HepG2 (cell line): Measurements from ENCODE around the gene ALDH1A1.

ENCODE experiments used
- DNMT1 ChIP-seq: sonication (generic); formaldehyde crosslinking; IDR thresholded peaks from 2 replicates; pipeline ENCODE4 v1.5.1; 2020; ENCODE audit warnings: mild to moderate bottlenecking, missing genetic modification reagents
- HOXD1 ChIP-seq: sonication (generic); formaldehyde crosslinking; IDR thresholded peaks from 2 replicates; pipeline ENCODE4 v1.5.0; 2020; ENCODE audit warnings: missing genetic modification reagents
- PAX8 ChIP-seq: sonication (generic); formaldehyde crosslinking; IDR thresholded peaks from 2 replicates; pipeline ENCODE4 v1.8.0; 2022; ENCODE audit warnings: mild to moderate bottlenecking, missing genetic modification reagents, borderline replicate concordance
- ZNF263 ChIP-seq: sonication (generic); formaldehyde crosslinking; IDR thresholded peaks from 2 replicates; pipeline ENCODE4 v1.4.0; 2020; ENCODE audit warnings: missing genetic modification reagents
- ZNF296 ChIP-seq: sonication (generic); formaldehyde crosslinking; conservative IDR thresholded peaks from 2 replicates; pipeline ENCODE4 v1.5.0; 2020; ENCODE audit warnings: mild to moderate bottlenecking, missing genetic modification reagents
- ZNF432 ChIP-seq: sonication (generic); formaldehyde crosslinking; IDR thresholded peaks from 2 replicates; pipeline ENCODE4 v1.5.0; 2020; ENCODE audit warnings: missing genetic modification reagents, mild to moderate bottlenecking, borderline replicate concordance
- ZNF878 ChIP-seq: sonication (generic); formaldehyde crosslinking; IDR thresholded peaks from 2 replicates; pipeline ENCODE4 v1.8.1; 2023; ENCODE audit warnings: mild to moderate bottlenecking, missing genetic modification reagents, moderate library complexity
- TF ChIP-seq, protein P1 (sequence below): sonication (generic); formaldehyde crosslinking; IDR thresholded peaks from 2 replicates; pipeline ENCODE4 v1.4.0; 2020; ENCODE audit warnings: mild to moderate bottlenecking, missing genetic modification reagents
- TF ChIP-seq, protein P2 (sequence below), 2 experiments: IDR thresholded peaks; 2 replicates each; pipeline ENCODE4 v1.6.1; 2011 to 2012; ENCODE audit warnings: low read length in 2 of 2, borderline replicate concordance in 1 of 2, low read depth in 1 of 2, mild to moderate bottlenecking in 1 of 2, moderate library complexity in 1 of 2
- TF ChIP-seq, protein P3 (sequence below): sonication (generic); formaldehyde crosslinking; IDR thresholded peaks from 2 replicates; pipeline ENCODE4 v1.5.0; 2020; ENCODE audit warnings: mild to moderate bottlenecking, missing genetic modification reagents, moderate library complexity
- TF ChIP-seq, protein P4 (sequence below): sonication (generic); formaldehyde crosslinking; IDR thresholded peaks from 2 replicates; pipeline ENCODE4 v1.4.0; 2020; ENCODE audit warnings: mild to moderate bottlenecking, missing genetic modification reagents
- TF ChIP-seq, protein P5 (sequence below): sonication (generic); formaldehyde crosslinking; IDR thresholded peaks from 2 replicates; pipeline ENCODE4 v1.4.0; 2020; ENCODE audit warnings: missing genetic modification reagents

DNA sequence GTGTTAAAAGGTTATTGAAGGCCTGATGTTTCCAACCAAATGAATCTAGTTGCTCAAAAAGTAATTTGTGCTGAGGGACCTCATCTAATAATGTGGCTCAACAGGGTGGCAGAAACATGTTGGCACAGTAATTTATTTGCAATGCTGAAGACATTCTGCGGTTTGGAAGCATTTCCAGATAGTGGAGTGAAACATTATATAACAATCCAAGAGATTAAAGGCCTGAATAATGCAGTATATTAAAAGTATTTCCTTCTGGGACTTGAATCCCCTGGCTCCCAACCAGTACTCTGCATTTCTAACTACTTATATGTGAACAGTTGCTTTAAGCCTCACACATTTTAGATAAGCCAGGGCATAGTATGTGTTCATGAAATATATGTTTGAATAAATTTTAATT is 25.9 kb upstream of the ALDH1A1 start:
- TF ChIP-seq DNMT1 (CRISPR knock-in tag) (no peak), ZNF878 (CRISPR knock-in tag) (no peak), PAX8 (CRISPR knock-in tag) (no peak), ZNF296 (CRISPR knock-in tag) (no peak), HOXD1 (CRISPR knock-in tag) (no peak), ZNF432 (CRISPR knock-in tag) (no peak), ZNF263 (CRISPR knock-in tag) (no peak)
- TF ChIP-seq, protein P1, sequence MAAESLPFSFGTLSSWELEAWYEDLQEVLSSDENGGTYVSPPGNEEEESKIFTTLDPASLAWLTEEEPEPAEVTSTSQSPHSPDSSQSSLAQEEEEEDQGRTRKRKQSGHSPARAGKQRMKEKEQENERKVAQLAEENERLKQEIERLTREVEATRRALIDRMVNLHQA (CRISPR knock-in tag), result no peak
- TF ChIP-seq, protein P2, sequence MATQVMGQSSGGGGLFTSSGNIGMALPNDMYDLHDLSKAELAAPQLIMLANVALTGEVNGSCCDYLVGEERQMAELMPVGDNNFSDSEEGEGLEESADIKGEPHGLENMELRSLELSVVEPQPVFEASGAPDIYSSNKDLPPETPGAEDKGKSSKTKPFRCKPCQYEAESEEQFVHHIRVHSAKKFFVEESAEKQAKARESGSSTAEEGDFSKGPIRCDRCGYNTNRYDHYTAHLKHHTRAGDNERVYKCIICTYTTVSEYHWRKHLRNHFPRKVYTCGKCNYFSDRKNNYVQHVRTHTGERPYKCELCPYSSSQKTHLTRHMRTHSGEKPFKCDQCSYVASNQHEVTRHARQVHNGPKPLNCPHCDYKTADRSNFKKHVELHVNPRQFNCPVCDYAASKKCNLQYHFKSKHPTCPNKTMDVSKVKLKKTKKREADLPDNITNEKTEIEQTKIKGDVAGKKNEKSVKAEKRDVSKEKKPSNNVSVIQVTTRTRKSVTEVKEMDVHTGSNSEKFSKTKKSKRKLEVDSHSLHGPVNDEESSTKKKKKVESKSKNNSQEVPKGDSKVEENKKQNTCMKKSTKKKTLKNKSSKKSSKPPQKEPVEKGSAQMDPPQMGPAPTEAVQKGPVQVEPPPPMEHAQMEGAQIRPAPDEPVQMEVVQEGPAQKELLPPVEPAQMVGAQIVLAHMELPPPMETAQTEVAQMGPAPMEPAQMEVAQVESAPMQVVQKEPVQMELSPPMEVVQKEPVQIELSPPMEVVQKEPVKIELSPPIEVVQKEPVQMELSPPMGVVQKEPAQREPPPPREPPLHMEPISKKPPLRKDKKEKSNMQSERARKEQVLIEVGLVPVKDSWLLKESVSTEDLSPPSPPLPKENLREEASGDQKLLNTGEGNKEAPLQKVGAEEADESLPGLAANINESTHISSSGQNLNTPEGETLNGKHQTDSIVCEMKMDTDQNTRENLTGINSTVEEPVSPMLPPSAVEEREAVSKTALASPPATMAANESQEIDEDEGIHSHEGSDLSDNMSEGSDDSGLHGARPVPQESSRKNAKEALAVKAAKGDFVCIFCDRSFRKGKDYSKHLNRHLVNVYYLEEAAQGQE (IDR thresholded peaks at IDR 0.05; ENCODE audit: borderline replicate concordance in 1 of 2, low read depth in 1 of 2, low read length in 2 of 2), result no peak
- TF ChIP-seq, protein P3, sequence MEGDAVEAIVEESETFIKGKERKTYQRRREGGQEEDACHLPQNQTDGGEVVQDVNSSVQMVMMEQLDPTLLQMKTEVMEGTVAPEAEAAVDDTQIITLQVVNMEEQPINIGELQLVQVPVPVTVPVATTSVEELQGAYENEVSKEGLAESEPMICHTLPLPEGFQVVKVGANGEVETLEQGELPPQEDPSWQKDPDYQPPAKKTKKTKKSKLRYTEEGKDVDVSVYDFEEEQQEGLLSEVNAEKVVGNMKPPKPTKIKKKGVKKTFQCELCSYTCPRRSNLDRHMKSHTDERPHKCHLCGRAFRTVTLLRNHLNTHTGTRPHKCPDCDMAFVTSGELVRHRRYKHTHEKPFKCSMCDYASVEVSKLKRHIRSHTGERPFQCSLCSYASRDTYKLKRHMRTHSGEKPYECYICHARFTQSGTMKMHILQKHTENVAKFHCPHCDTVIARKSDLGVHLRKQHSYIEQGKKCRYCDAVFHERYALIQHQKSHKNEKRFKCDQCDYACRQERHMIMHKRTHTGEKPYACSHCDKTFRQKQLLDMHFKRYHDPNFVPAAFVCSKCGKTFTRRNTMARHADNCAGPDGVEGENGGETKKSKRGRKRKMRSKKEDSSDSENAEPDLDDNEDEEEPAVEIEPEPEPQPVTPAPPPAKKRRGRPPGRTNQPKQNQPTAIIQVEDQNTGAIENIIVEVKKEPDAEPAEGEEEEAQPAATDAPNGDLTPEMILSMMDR, result no peak
- TF ChIP-seq, protein P4, sequence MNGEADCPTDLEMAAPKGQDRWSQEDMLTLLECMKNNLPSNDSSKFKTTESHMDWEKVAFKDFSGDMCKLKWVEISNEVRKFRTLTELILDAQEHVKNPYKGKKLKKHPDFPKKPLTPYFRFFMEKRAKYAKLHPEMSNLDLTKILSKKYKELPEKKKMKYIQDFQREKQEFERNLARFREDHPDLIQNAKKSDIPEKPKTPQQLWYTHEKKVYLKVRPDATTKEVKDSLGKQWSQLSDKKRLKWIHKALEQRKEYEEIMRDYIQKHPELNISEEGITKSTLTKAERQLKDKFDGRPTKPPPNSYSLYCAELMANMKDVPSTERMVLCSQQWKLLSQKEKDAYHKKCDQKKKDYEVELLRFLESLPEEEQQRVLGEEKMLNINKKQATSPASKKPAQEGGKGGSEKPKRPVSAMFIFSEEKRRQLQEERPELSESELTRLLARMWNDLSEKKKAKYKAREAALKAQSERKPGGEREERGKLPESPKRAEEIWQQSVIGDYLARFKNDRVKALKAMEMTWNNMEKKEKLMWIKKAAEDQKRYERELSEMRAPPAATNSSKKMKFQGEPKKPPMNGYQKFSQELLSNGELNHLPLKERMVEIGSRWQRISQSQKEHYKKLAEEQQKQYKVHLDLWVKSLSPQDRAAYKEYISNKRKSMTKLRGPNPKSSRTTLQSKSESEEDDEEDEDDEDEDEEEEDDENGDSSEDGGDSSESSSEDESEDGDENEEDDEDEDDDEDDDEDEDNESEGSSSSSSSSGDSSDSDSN (CRISPR knock-in tag), result no peak
- TF ChIP-seq, protein P5, sequence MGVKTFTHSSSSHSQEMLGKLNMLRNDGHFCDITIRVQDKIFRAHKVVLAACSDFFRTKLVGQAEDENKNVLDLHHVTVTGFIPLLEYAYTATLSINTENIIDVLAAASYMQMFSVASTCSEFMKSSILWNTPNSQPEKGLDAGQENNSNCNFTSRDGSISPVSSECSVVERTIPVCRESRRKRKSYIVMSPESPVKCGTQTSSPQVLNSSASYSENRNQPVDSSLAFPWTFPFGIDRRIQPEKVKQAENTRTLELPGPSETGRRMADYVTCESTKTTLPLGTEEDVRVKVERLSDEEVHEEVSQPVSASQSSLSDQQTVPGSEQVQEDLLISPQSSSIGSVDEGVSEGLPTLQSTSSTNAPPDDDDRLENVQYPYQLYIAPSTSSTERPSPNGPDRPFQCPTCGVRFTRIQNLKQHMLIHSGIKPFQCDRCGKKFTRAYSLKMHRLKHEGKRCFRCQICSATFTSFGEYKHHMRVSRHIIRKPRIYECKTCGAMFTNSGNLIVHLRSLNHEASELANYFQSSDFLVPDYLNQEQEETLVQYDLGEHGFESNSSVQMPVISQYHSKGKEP (CRISPR knock-in tag), result no peak
